ENCODE measurements around the gene OR52D1.

OR52D1 gene

DNA sequence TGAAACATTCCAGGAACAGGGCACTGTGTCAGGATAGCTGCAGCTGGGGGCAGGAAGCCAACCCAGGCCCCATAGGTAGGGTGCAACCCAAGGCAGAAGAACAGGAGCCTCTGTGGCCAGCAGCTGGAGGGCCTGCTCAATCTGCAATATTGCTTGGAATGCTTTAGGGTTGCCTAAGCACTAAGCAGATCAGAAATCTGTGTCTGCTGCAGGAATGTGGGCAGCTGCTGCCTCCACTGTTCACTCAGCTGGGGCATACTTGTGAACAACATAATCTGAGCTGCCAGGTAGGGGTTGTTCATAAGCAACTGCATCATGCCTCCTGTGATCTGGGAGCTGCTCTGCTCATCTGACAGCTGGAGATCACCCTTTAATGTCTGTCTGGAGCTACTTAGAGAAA, 26.4 kb downstream of the OR52D1 start:
- DNase-seq = no peak

DNA sequence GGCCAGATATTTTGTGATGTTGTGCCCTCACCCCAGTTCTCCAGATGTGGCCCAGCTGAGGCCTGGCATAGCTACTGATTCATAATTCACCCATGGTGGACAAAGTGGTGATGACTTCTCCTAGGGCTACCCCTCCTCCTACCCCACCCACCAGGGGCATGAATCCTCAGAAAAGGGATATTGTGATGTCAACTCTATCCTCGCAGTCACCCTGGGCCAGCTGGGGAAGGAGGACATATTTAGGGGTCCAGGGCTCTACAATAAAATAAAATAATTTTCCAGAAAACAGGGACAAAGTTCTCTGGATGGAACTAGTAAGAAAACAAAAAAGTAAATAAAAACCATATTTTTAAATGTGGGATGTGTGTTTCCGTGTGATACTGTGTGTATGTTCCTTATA, 28.1 kb downstream of the OR52D1 start, which contains the start of gene UBQLNL:
Gene UBQLNL, minus strand, starts transcription at position 101 of the 400 bp plus-strand sequence. CDS start 258 bp downstream, outside the sequence.
- DNase-seq = no peak

DNA sequence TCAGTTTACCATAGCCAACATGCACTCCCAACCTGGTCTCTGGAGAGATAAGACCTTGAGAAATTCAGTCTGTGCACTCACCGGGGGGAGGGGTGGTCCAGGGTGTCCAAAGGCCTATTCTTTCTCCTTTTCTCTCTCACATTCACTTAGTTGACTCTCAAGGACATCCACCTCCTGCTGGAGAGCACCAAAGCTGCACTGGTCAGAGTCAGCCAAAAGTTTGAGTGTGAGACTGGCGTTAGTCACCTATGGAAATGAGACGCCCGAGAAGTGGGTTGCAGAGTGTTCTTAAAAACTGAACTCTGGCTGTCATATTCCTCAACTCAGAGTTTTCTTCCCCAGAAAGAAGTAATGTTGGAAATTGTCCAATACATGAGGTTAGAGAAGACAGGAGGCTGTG, 33.1 kb downstream of the OR52D1 start:
- DNase-seq = no peak

DNA sequence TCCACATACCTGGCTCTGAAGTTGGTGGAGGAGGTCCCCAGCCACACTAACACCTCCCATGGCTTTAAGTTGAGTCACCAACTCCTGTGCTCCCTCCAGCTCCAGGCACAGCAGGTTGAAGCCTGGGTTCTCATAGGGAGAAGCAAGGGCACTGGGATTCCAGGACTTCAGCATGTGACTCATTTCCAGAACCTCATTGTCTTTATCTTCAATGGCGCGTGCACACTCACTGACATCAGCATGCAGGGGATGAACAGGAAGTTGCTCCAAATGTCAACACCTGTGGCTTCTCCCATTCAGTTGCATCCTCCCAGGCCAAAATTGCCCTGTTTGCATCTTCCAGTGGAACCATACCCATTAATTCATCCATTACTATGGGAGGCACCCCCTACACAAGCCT, 33.8 kb downstream of the OR52D1 start:
- DNase-seq = no peak

DNA sequence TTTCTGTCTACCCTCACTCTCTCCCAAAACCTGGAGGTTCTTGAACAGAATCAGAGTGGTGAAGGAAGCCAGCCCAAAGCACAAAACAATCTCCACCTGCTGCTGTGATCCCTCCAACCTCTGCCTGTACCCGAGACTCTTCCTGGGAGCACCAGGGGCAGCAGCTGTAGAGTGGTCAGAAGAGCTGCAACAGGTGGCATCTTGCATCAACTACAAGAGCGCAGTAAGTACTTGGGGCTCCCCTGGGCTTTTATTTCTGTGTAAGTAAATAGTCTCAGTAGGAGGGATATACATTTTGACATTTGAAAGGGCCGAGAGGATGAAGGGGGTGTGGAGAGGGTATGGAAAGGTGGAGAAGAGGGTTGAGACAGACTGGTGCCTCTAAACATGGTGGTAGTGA, 36.3 kb downstream of the OR52D1 start:
- DNase-seq = no peak

DNA sequence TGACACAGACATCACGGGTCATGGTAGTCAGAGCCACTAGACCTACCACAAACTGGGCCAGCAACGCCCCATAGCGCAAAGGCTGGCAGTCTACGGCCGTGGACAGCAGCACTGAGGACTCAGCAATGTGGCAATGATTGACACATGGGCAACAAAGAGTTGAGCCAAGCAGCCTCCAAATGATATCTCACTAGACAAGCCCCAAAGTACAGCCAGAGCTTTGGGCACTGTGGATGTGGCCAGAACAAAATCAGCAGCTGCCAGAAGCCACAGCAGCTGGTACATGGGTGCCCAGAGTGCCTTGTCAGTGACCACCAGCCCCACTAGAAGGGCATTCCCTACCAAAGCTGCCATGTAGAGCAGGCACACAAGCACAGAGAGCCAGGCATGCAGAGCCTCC, 39.2 kb downstream of the OR52D1 start:
- no peak for DNase-seq

DNA sequence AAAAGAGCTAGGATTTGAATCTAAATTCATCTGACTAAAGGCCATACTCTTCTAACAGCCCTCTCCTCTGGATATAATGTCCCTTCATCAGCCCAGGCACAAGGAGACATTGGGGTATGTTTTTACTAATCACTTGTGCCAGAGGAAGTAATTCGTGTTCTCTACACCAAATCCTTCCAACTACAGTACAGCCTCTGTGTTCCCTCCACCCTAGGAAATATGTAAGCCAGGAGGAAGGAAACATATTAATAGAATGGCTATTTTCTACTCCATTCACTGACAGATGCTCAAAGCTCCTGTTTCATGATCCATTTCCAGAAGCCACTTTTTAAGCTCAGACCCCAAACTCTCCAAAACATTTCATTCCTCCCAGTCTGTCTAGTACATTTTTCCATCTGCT, 40.0 kb downstream of the OR52D1 start:
- DNase-seq = no peak

DNA sequence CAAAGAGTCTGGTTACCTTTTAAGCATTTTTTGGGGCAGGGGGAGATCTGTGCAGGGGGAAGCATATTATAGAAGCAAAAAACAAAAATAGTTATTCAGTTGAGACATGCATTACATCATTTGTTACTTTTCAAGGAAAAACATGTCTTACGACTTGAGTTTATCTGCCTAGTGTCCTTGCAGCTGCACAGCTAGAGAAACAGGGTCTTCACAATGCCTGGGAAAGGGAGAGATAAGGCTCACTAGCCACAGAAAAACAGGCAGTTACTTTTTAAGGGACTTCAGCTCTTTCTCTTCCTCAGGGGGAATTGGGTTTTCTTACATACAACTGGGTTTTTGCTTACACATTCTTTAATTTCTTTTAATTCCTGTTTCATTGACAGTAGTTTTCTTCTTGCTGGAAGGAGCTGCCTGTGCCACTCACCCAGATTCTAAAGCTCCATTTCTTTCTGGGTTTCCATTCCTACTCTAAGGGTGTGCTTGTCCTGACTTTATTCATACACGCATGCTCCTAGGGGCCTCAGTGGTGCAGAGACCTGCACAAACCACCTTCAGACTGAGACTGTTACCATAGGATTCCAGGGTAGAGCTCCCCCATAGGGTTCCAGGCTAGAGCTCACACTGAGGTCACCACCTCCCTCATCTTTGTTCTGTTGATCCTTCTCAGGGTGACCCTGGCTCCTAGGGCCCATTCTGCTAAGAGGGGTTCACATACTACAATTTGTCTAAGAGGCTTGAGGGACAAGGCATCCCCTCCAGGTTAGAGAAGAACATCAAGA, 42.8 kb downstream of the OR52D1 start:
- DNase-seq = no peak

DNA sequence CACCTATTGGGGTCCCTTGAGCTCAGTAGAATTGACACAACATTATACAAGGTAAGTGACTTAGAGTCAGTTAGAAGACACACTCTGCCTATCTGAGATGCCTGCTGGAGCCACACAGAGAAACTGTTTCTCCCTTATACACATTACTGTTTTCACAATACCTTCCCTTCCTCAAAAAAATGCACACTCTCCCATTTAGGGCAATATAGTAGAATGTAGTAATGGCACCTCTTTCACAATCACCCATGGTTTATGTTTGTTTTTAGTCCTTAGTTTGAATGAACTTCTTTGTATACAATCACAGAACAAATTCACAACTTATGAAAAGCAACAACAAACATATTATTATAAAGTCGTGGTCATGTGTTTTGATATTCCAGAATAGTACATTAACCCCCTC, 45.6 kb downstream of the OR52D1 start:
- no peak for DNase-seq

DNA sequence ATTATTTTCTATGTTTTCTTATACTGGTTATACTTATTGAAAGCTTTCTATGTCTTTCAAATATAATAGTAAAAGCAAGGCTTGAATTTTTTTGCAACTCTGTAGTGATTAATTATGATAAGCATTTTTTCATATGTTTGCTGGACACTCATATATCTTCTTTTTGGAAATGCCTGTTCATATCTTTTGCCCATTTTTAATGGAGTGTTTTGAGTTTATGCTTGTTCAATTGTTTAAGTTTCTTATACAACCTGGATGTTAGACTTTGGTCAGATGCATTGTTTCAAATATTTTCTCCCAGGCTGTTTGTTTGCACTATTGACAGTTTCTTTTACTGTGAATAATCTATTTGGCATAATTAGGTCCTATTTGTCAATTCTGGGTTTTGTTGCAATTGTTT, 48.0 kb downstream of the OR52D1 start:
- DNase-seq = no peak

All from NCI-H2171 (cell line).